Neural progenitor cell (in vitro differentiated cells): ENCODE results near the gene DIAPH2. TPM values are rescaled to one million over a fixed set of nuclear protein-coding genes. Genes with fewer than 3 reads are reported as not detected.

Source experiments
- DNase-seq: peaks from one replicate; pipeline ENCODE4 v3.0.0-alpha.2; 2016; ENCODE audit warnings: low spot score
- H2AFZ ChIP-seq: fragments of 200-600 bp; sonication (generic); replicated peaks from 2 replicates; pipeline ENCODE4 v1.6.1; 2016; ENCODE audit warnings: antibody characterized with exemption
- H3F3A ChIP-seq: fragments of 200-600 bp; sonication (generic); 2 replicates; pipeline ENCODE4 v1.6.1; 2016; ENCODE audit warnings: antibody characterized with exemption, low read depth
- H3K27ac ChIP-seq: fragments of 200-600 bp; sonication (generic); 2 replicates; pipeline ENCODE4 v1.5.1; 2016; ENCODE audit warnings: mild to moderate bottlenecking
- H3K27me3 ChIP-seq: fragments of 200-600 bp; sonication (generic); 2 replicates; pipeline ENCODE4 v1.6.1; 2016; ENCODE audit warnings: mild to moderate bottlenecking, moderate library complexity
- H3K36me3 ChIP-seq: fragments of 200-600 bp; sonication (generic); 2 replicates; pipeline ENCODE4 v1.5.1; 2016
- H3K4me1 ChIP-seq: fragments of 200-600 bp; sonication (generic); 2 replicates; pipeline ENCODE4 v1.6.1; 2016; ENCODE audit warnings: mixed run types
- H3K4me2 ChIP-seq: fragments of 200-600 bp; sonication (generic); 2 replicates; pipeline ENCODE4 v1.6.1; 2016
- H3K4me3 ChIP-seq: fragments of 200-600 bp; sonication (generic); 2 replicates; pipeline ENCODE4 v1.5.1; 2016
- H3K79me2 ChIP-seq: fragments of 200-600 bp; sonication (generic); 2 replicates; pipeline ENCODE4 v1.6.1; 2016; ENCODE audit warnings: low read depth
- H3K9ac ChIP-seq: fragments of 200-600 bp; sonication (generic); 2 replicates; pipeline ENCODE4 v1.6.1; 2016
- H3K9me3 ChIP-seq: fragments of 200-600 bp; sonication (generic); 2 replicates; pipeline ENCODE4 v1.5.1; 2016; ENCODE audit warnings: low read depth
- H4K20me1 ChIP-seq: fragments of 200-600 bp; sonication (generic); 2 replicates; pipeline ENCODE4 v1.6.1; 2016; ENCODE audit warnings: low read depth
- H3K27ac Mint-ChIP-seq: 3 replicates; pipeline ENCODE4 v1.8.0; 2021; ENCODE audit warnings: mixed read lengths
- H3K27me3 Mint-ChIP-seq: 2 replicates; pipeline ENCODE4 v1.8.0; 2022; ENCODE audit warnings: low read depth, mild to moderate bottlenecking, inconsistent platforms, moderate library complexity, mixed read lengths; ENCODE audit not compliant: insufficient read depth
- H3K36me3 Mint-ChIP-seq: 3 replicates; pipeline ENCODE4 v1.8.0; 2021; ENCODE audit warnings: mixed read lengths
- H3K4me1 Mint-ChIP-seq: 3 replicates; pipeline ENCODE4 v1.8.0; 2021; ENCODE audit warnings: mixed read lengths
- H3K4me3 Mint-ChIP-seq: 3 replicates; pipeline ENCODE4 v1.8.0; 2021; ENCODE audit warnings: mild to moderate bottlenecking, moderate library complexity, mixed read lengths
- H3K9me3 Mint-ChIP-seq: 3 replicates; pipeline ENCODE4 v1.8.0; 2020; ENCODE audit warnings: mixed read lengths
- EZH2 ChIP-seq: fragments of 200-600 bp; sonication (generic); IDR thresholded peaks from 2 replicates; pipeline ENCODE4 v1.6.1; 2017; ENCODE audit warnings: antibody characterized with exemption, mild to moderate bottlenecking, moderate library complexity
- EZH2phosphoT487 ChIP-seq: fragments of 200-600 bp; sonication (generic); IDR thresholded peaks from 2 replicates; pipeline ENCODE4 v1.6.1; 2017; ENCODE audit warnings: antibody characterized with exemption
- total RNA-seq: library from RNA; depleted of rRNA; stranded (reverse); fragments of >200 nt; gene quantifications from 2 replicates; pipeline ENCODE4 v1.2.3, GENCODE V29; 2015; ENCODE audit warnings: low replicate concordance
- TF ChIP-seq, protein P1 (sequence below): fragments of 200-600 bp; sonication (generic); IDR thresholded peaks from 2 replicates; pipeline ENCODE4 v1.5.1; 2017; ENCODE audit warnings: antibody characterized with exemption, mild to moderate bottlenecking

Gene DIAPH2
- total RNA-seq, 1 donor from 2014 or later: 24.0 TPM

DNA sequence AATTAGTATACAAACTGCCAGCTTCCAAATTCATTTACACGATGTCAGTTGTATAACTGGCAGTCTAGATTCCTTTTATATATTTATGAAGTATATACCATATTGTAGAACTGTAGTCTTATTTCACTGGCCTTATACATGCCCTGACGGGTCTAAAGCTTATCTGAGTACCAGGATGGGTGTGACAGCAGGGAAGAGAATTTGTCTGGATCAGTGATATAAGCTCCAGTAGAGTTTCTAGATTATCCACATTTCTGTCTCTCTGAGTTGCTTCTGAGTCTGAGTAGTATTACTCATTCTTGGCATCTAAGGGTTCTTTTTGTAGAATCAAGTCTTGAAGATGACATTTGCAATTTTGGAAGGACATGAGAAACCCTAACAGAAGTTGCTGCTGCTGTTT, 300.4 kb downstream of the DIAPH2 start:
- Histone ChIP-seq H3F3A (no peaks in the 10 kb centered on the region), H3K4me2 (no peak overlapping the region), H3K9ac (no peak overlapping the region), H2AFZ (no peak overlapping the region), H3K4me1 (peaks cover 20% of the 10 kb centered on the region), H3K9me3 (no peaks in the 10 kb centered on the region), H3K27ac (no peak overlapping the region), H3K4me3 (no peak overlapping the region), H3K79me2 (no peaks in the 10 kb centered on the region), H3K27me3 (no peaks in the 10 kb centered on the region), H3K36me3 (no peaks in the 10 kb centered on the region), H4K20me1 (no peaks in the 10 kb centered on the region)
- TF ChIP-seq EZH2phosphoT487: no peak
- TF ChIP-seq, protein P1, sequence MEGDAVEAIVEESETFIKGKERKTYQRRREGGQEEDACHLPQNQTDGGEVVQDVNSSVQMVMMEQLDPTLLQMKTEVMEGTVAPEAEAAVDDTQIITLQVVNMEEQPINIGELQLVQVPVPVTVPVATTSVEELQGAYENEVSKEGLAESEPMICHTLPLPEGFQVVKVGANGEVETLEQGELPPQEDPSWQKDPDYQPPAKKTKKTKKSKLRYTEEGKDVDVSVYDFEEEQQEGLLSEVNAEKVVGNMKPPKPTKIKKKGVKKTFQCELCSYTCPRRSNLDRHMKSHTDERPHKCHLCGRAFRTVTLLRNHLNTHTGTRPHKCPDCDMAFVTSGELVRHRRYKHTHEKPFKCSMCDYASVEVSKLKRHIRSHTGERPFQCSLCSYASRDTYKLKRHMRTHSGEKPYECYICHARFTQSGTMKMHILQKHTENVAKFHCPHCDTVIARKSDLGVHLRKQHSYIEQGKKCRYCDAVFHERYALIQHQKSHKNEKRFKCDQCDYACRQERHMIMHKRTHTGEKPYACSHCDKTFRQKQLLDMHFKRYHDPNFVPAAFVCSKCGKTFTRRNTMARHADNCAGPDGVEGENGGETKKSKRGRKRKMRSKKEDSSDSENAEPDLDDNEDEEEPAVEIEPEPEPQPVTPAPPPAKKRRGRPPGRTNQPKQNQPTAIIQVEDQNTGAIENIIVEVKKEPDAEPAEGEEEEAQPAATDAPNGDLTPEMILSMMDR: no peak
- TF ChIP-seq EZH2: no peak
- DNase-seq: no peak
- Mint-ChIP-seq H3K4me3 (no peak overlapping the region), H3K9me3 (no peaks in the 10 kb centered on the region), H3K4me1 (peaks cover 7% of the 10 kb centered on the region), H3K27ac (no peak overlapping the region), H3K36me3 (no peaks in the 10 kb centered on the region), H3K27me3 (no peaks in the 10 kb centered on the region)

DNA sequence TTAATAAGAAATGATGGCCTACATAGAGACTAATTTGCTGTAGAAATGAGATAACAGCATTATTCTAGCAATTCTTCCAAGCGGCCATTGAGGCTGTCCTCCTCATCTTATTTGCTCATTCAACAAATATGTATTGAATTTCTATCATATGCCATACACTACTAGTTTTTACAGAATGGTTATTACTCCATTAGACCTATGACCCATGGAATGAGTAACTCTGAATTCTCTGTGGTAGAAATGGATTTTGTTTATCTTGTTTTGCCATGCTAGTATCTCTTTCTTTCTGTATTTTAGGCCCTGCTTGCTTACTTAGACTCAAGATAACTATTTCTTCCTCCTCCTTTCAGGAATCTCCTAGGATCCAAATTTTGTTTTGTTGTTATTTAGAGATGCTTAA, 302.6 kb downstream of the DIAPH2 start:
- H4K20me1 ChIP-seq: no peaks in the 10 kb centered on the region
- no peaks in the 10 kb centered on the region for H3K36me3 ChIP-seq
- Mint-ChIP-seq H3K4me3 (no peak overlapping the region), H3K36me3 (no peaks in the 10 kb centered on the region), H3K27ac (no peak overlapping the region), H3K4me1 (peaks cover 11% of the 10 kb centered on the region), H3K9me3 (no peaks in the 10 kb centered on the region), H3K27me3 (no peaks in the 10 kb centered on the region)
- H3K79me2 ChIP-seq: no peaks in the 10 kb centered on the region
- no peaks in the 10 kb centered on the region for H3F3A ChIP-seq
- no peaks in the 10 kb centered on the region for H3K27me3 ChIP-seq
- H3K4me2 ChIP-seq: no peak overlapping the region
- no peaks in the 10 kb centered on the region for H3K9me3 ChIP-seq
- H2AFZ ChIP-seq: no peak overlapping the region
- H3K4me3 ChIP-seq: no peak overlapping the region
- H3K4me1 ChIP-seq: peaks cover 17% of the 10 kb centered on the region
- DNase-seq: no peak
- no peak overlapping the region for H3K27ac ChIP-seq
- TF ChIP-seq EZH2 (no peak), EZH2phosphoT487 (no peak)
- TF ChIP-seq, protein P1: no peak
- H3K9ac ChIP-seq: no peak overlapping the region

DNA sequence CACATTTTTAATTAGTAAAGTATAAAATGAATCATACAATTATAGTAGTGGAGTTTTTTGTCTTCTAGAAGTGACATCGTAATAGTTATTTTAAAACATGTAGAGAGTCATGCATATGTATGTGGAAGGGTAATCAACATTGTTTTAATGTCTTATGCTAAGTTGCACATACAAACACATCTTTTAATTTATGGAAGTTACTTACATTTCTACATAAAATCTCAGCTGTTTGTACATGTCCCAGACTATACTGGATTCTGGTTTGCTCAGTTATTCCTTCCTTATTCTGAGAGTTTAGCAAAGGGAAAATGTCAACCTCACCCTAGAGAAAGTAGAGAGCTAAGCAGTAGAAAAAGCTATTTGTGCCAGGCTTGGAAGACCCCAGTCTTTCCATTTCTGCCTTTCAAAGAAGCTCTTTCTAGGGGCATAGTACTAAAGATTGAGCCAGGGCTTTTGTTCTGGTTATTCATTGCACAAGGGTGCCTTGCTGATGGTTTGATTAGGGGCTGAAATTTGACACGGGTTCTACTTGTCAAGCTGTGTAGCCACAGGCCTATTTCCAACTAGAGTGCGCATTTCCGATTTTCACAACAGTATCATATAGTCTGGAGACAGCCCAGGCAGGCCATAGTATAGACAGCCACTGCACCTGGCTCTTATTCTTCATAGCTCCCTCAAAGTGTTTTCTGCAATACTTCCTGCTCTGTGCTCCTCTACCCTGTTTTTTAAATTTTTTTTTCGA, 305.4 kb downstream of the DIAPH2 start:
- peaks cover 14% of the 10 kb centered on the region for H3K4me1 ChIP-seq
- Mint-ChIP-seq H3K27me3 (peaks cover 3% of the 10 kb centered on the region), H3K4me1 (peaks cover 11% of the 10 kb centered on the region), H3K36me3 (no peaks in the 10 kb centered on the region), H3K27ac (no peak overlapping the region), H3K4me3 (no peak overlapping the region), H3K9me3 (peaks cover 2% of the 10 kb centered on the region)
- H4K20me1 ChIP-seq: no peaks in the 10 kb centered on the region
- DNase-seq: peak; percentile 45
- H3K27ac ChIP-seq: no peak overlapping the region
- H3K4me2 ChIP-seq: peak overlapping the region; percentile 53
- H3K4me3 ChIP-seq: no peak overlapping the region
- H3K79me2 ChIP-seq: no peaks in the 10 kb centered on the region
- TF ChIP-seq, protein P1: no peak
- TF ChIP-seq EZH2phosphoT487: no peak
- TF ChIP-seq EZH2: no peak
- no peaks in the 10 kb centered on the region for H3K27me3 ChIP-seq
- no peaks in the 10 kb centered on the region for H3K9me3 ChIP-seq
- no peak overlapping the region for H2AFZ ChIP-seq
- H3F3A ChIP-seq: no peaks in the 10 kb centered on the region
- H3K9ac ChIP-seq: no peak overlapping the region
- no peaks in the 10 kb centered on the region for H3K36me3 ChIP-seq
